MM.1S (cell line): Measurements from ENCODE around the gene MTCL1.

Experiments
- DNase-seq: peaks from one replicate; pipeline ENCODE4 v3.0.0-alpha.2; 2015
- H2AFZ ChIP-seq: fragments of 300-600 bp; sonication (generic); 2 replicates; pipeline ENCODE4 v1.6.0; 2016; ENCODE audit warnings: antibody characterized with exemption, low read length
- H3F3A ChIP-seq: fragments of 300-600 bp; sonication (generic); 2 replicates; pipeline ENCODE4 v1.6.1; 2016; ENCODE audit warnings: mild to moderate bottlenecking, antibody characterized with exemption, low read length, moderate library complexity, mixed read lengths; ENCODE audit not compliant: insufficient read depth
- H3K27ac ChIP-seq: fragments of 300-600 bp; sonication (generic); 2 replicates; pipeline ENCODE4 v1.5.1; 2016; ENCODE audit warnings: mild to moderate bottlenecking, low read length
- H3K27me3 ChIP-seq: fragments of 300-600 bp; sonication (generic); replicated peaks from 2 replicates; pipeline ENCODE4 v1.6.0; 2016; ENCODE audit warnings: low read length; ENCODE audit not compliant: insufficient read depth
- H3K36me3 ChIP-seq: fragments of 300-600 bp; sonication (generic); replicated peaks from 2 replicates; pipeline ENCODE4 v1.6.1; 2016; ENCODE audit warnings: mild to moderate bottlenecking, low read length, mixed read lengths; ENCODE audit not compliant: insufficient read depth
- H3K4me1 ChIP-seq: fragments of 300-600 bp; sonication (generic); 2 replicates; pipeline ENCODE4 v1.6.1; 2016; ENCODE audit warnings: low read length, mixed read lengths
- H3K4me2 ChIP-seq: fragments of 300-600 bp; sonication (generic); 2 replicates; pipeline ENCODE4 v1.6.0; 2016; ENCODE audit warnings: low read depth, low read length
- H3K4me3 ChIP-seq: fragments of 300-600 bp; sonication (generic); 2 replicates; pipeline ENCODE4 v1.5.1; 2016; ENCODE audit warnings: low read length, mixed read lengths
- H3K79me2 ChIP-seq: fragments of 300-600 bp; sonication (generic); 2 replicates; pipeline ENCODE4 v1.6.1; 2016; ENCODE audit warnings: mixed run types, low read length, mixed read lengths
- H3K9ac ChIP-seq: fragments of 300-600 bp; sonication (generic); 2 replicates; pipeline ENCODE4 v1.6.1; 2016; ENCODE audit warnings: low read length, mixed read lengths
- H3K9me2 ChIP-seq: fragments of 300-600 bp; sonication (generic); replicated peaks from 2 replicates; pipeline ENCODE4 v1.6.1; 2016; ENCODE audit warnings: mild to moderate bottlenecking, low read length, mixed read lengths; ENCODE audit not compliant: insufficient read depth
- H3K9me3 ChIP-seq: fragments of 300-600 bp; sonication (generic); replicated peaks from 2 replicates; pipeline ENCODE4 v1.6.1; 2016; ENCODE audit warnings: mild to moderate bottlenecking, low read length, mixed read lengths; ENCODE audit not compliant: insufficient read depth
- H4K20me1 ChIP-seq: fragments of 300-600 bp; sonication (generic); 2 replicates; pipeline ENCODE4 v1.6.1; 2016; ENCODE audit warnings: mild to moderate bottlenecking, low read length, moderate library complexity, mixed read lengths; ENCODE audit not compliant: insufficient read depth
- CTCF ChIP-seq: fragments of 300-600 bp; sonication (generic); IDR thresholded peaks from 2 replicates; pipeline ENCODE4 v1.5.1; 2016; ENCODE audit warnings: antibody characterized with exemption, low read length, mixed read lengths
- EZH2 ChIP-seq: fragments of 300-600 bp; sonication (generic); optimal IDR thresholded peaks from 2 replicates; pipeline ENCODE3; 2017; ENCODE audit warnings: low read depth, mild to moderate bottlenecking, antibody characterized with exemption, low read length, mixed read lengths
- EZH2phosphoT487 ChIP-seq: fragments of 300-600 bp; sonication (generic); IDR thresholded peaks from 2 replicates; pipeline ENCODE4 v1.6.1; 2018; ENCODE audit warnings: antibody characterized with exemption, low read length

The MTCL1 gene

GRCh38 chr18:8788503-8789429, 83.4 kb downstream of the MTCL1 start:
- H3K9me3 ChIP-seq, result no peaks in the 10 kb centered on the region
- TF ChIP-seq EZH2, result no peak
- no peak for TF ChIP-seq CTCF
- TF ChIP-seq EZH2phosphoT487, result no peak
- no peak overlapping the region for H2AFZ ChIP-seq
- H3K4me2 ChIP-seq, result no peak overlapping the region
- no peaks in the 10 kb centered on the region for H3F3A ChIP-seq
- H3K4me1 ChIP-seq, result no peaks in the 10 kb centered on the region
- H3K79me2 ChIP-seq, result no peaks in the 10 kb centered on the region
- H4K20me1 ChIP-seq, result no peaks in the 10 kb centered on the region
- no peak for DNase-seq
- no peaks in the 10 kb centered on the region for H3K36me3 ChIP-seq
- no peak overlapping the region for H3K27ac ChIP-seq
- no peak overlapping the region for H3K9ac ChIP-seq
- no peaks in the 10 kb centered on the region for H3K9me2 ChIP-seq
- no peaks in the 10 kb centered on the region for H3K27me3 ChIP-seq
- H3K4me3 ChIP-seq, result no peak overlapping the region

- H3K4me1 ChIP-seq, result no peaks in the 10 kb centered on the region
- no peaks in the 10 kb centered on the region for H3F3A ChIP-seq
- no peak for DNase-seq
- H4K20me1 ChIP-seq, result no peaks in the 10 kb centered on the region
- H3K9me2 ChIP-seq, result no peaks in the 10 kb centered on the region
- H3K27ac ChIP-seq, result no peak overlapping the region
- H3K79me2 ChIP-seq, result no peaks in the 10 kb centered on the region
- H3K4me2 ChIP-seq, result no peak overlapping the region
- H3K4me3 ChIP-seq, result no peak overlapping the region
- H2AFZ ChIP-seq, result no peak overlapping the region
- H3K27me3 ChIP-seq, result no peaks in the 10 kb centered on the region
- no peaks in the 10 kb centered on the region for H3K36me3 ChIP-seq
- no peak overlapping the region for H3K9ac ChIP-seq
- H3K9me3 ChIP-seq, result no peaks in the 10 kb centered on the region
- TF ChIP-seq EZH2phosphoT487 (no peak), CTCF (no peak), EZH2 (no peak)
These were observed 85.9 kb downstream of the MTCL1 start for GRCh38 chr18:8791171-8791651.

- H3K4me3 ChIP-seq, result no peak overlapping the region
- H3K79me2 ChIP-seq, result no peaks in the 10 kb centered on the region
- H3K36me3 ChIP-seq, result no peaks in the 10 kb centered on the region
- H3K9me2 ChIP-seq, result no peaks in the 10 kb centered on the region
- TF ChIP-seq EZH2 (no peak), CTCF (no peak), EZH2phosphoT487 (no peak)
- no peaks in the 10 kb centered on the region for H3F3A ChIP-seq
- H3K27me3 ChIP-seq, result no peaks in the 10 kb centered on the region
- no peaks in the 10 kb centered on the region for H3K9me3 ChIP-seq
- no peak for DNase-seq
- H4K20me1 ChIP-seq, result no peaks in the 10 kb centered on the region
- H3K4me2 ChIP-seq, result no peak overlapping the region
- H3K9ac ChIP-seq, result no peak overlapping the region
- H2AFZ ChIP-seq, result no peak overlapping the region
- H3K4me1 ChIP-seq, result no peaks in the 10 kb centered on the region
- H3K27ac ChIP-seq, result no peak overlapping the region
These were observed 87.4 kb downstream of the MTCL1 start for GRCh38 chr18:8792688-8793316.
